H9 (cell line): ENCODE data around the gene HUNK. TPM values are rescaled to one million over a fixed set of nuclear protein-coding genes. Genes with fewer than 3 reads are reported as not detected.

Experiments used
- DNase-seq: peaks from one replicate; pipeline ENCODE4 v3.0.0-alpha.2; 2017
- H2AFZ ChIP-seq: one replicate; pipeline ENCODE4 v1.6.1; 2013; ENCODE audit warnings: mild to moderate bottlenecking, low read length, control low read depth, moderate library complexity
- H2AK5ac ChIP-seq: 2 replicates; pipeline ENCODE4 v1.6.1; 2013; ENCODE audit warnings: low read length, control low read depth, mixed read lengths; ENCODE audit not compliant: insufficient read length
- H2BK120ac ChIP-seq: one replicate; pipeline ENCODE4 v1.6.1; 2013; ENCODE audit warnings: low read depth, mild to moderate bottlenecking, low read length, control low read depth, inconsistent platforms; ENCODE audit not compliant: poor library complexity, severe bottlenecking
- H2BK12ac ChIP-seq: 2 replicates; pipeline ENCODE4 v1.6.1; 2013; ENCODE audit warnings: low read length, control low read depth, mixed read lengths, low read depth; ENCODE audit not compliant: insufficient read length
- H2BK15ac ChIP-seq: 2 replicates; pipeline ENCODE4 v1.6.1; 2013; ENCODE audit warnings: low read depth, low read length, control low read depth
- H2BK20ac ChIP-seq: one replicate; pipeline ENCODE4 v1.6.1; 2013; ENCODE audit warnings: low read depth, mild to moderate bottlenecking, low read length, control low read depth, inconsistent platforms; ENCODE audit not compliant: poor library complexity, severe bottlenecking
- H2BK5ac ChIP-seq: 2 replicates; pipeline ENCODE4 v1.6.1; 2013; ENCODE audit warnings: low read length, control low read depth, mixed read lengths; ENCODE audit not compliant: insufficient read length
- H3K14ac ChIP-seq: 2 replicates; pipeline ENCODE4 v1.6.1; 2013; ENCODE audit warnings: low read length, control low read depth; ENCODE audit not compliant: insufficient read depth
- H3K18ac ChIP-seq: 2 replicates; pipeline ENCODE4 v1.6.1; 2013; ENCODE audit warnings: low read depth, mild to moderate bottlenecking, mixed read lengths, low read length, control low read depth; ENCODE audit not compliant: insufficient read length
- H3K23ac ChIP-seq: 2 replicates; pipeline ENCODE4 v1.6.1; 2013; ENCODE audit warnings: low read length, control low read depth, mixed read lengths, low read depth; ENCODE audit not compliant: insufficient read length
- H3K23me2 ChIP-seq: 2 replicates; pipeline ENCODE4 v1.6.1; 2013; ENCODE audit warnings: low read depth, mild to moderate bottlenecking, mixed read lengths, low read length, control low read depth; ENCODE audit not compliant: insufficient read length, poor library complexity, severe bottlenecking
- H3K27ac ChIP-seq: 2 replicates; pipeline ENCODE4 v1.5.1; 2013; ENCODE audit warnings: low read length, control low read depth, mixed read lengths, low read depth; ENCODE audit not compliant: insufficient read length
- H3K27me3 ChIP-seq: 2 replicates; pipeline ENCODE4 v1.6.1; 2013; ENCODE audit warnings: low read length, control low read depth, inconsistent platforms; ENCODE audit not compliant: insufficient read depth
- H3K4ac ChIP-seq: 2 replicates; pipeline ENCODE4 v1.6.1; 2013; ENCODE audit warnings: low read depth, mild to moderate bottlenecking, control low read depth, inconsistent platforms, low read length, moderate library complexity
- H3K4me1 ChIP-seq: 2 replicates; pipeline ENCODE4 v1.6.1; 2013; ENCODE audit warnings: low read length, control low read depth, inconsistent platforms; ENCODE audit not compliant: insufficient read depth
- H3K4me2 ChIP-seq: 2 replicates; pipeline ENCODE4 v1.6.1; 2013; ENCODE audit warnings: low read length, control low read depth, mixed read lengths; ENCODE audit not compliant: insufficient read length, insufficient read depth
- H3K56ac ChIP-seq: 2 replicates; pipeline ENCODE4 v1.6.1; 2013; ENCODE audit warnings: low read depth, mild to moderate bottlenecking, mixed read lengths, low read length, control low read depth; ENCODE audit not compliant: insufficient read length
- H3K79me1 ChIP-seq: 2 replicates; pipeline ENCODE4 v1.6.1; 2013; ENCODE audit warnings: low read depth, mild to moderate bottlenecking, moderate library complexity, low read length, control low read depth, inconsistent platforms; ENCODE audit not compliant: insufficient read depth, poor library complexity, severe bottlenecking
- H3K79me2 ChIP-seq: 2 replicates; pipeline ENCODE4 v1.6.1; 2013; ENCODE audit warnings: low read length, control low read depth, inconsistent platforms; ENCODE audit not compliant: insufficient read depth
- H3K9ac ChIP-seq: 2 replicates; pipeline ENCODE4 v1.6.1; 2013; ENCODE audit warnings: low read length, control low read depth, mixed read lengths; ENCODE audit not compliant: insufficient read length; ENCODE audit errors: extremely low read depth
- H3K9me3 ChIP-seq: one replicate; pipeline ENCODE4 v1.6.1; 2013; ENCODE audit warnings: low read depth, low read length, inconsistent platforms; ENCODE audit not compliant: control insufficient read depth
- H3T11ph ChIP-seq: one replicate; pipeline ENCODE4 v1.6.1; 2013; ENCODE audit warnings: mild to moderate bottlenecking, low read length, control low read depth, inconsistent platforms
- H4K20me1 ChIP-seq: one replicate; pipeline ENCODE4 v1.6.1; 2013; ENCODE audit not compliant: control insufficient read depth, insufficient read length, insufficient read depth
- H4K5ac ChIP-seq: 2 replicates; pipeline ENCODE4 v1.6.1; 2013; ENCODE audit warnings: low read depth, mild to moderate bottlenecking, mixed read lengths, low read length, control low read depth; ENCODE audit not compliant: insufficient read length
- H4K8ac ChIP-seq: replicated peaks from 2 replicates; pipeline ENCODE4 v1.6.1; 2013; ENCODE audit warnings: low read length, control low read depth, mixed read lengths, low read depth; ENCODE audit not compliant: insufficient read length
- H4K91ac ChIP-seq: 2 replicates; pipeline ENCODE4 v1.6.1; 2013; ENCODE audit warnings: low read depth, mild to moderate bottlenecking, moderate library complexity, mixed read lengths, low read length, control low read depth; ENCODE audit not compliant: insufficient read length
- H3K27ac Mint-ChIP-seq, 3 experiments: 2 replicates in 2 of 3; 3 replicates in 1 of 3; pipeline ENCODE4 v1.8.0; 2020 to 2021; ENCODE audit warnings: mixed read lengths in 3 of 3, mild to moderate bottlenecking in 1 of 3, moderate library complexity in 1 of 3
- H3K27me3 Mint-ChIP-seq: 2 replicates; pipeline ENCODE4 v1.8.0; 2021; ENCODE audit warnings: low read depth, mild to moderate bottlenecking, moderate library complexity, mixed read lengths
- H3K36me3 Mint-ChIP-seq, 3 experiments: 2 replicates in 2 of 3; 3 replicates in 1 of 3; pipeline ENCODE4 v1.8.0; 2020 to 2021; ENCODE audit warnings: low read depth in 3 of 3, mixed read lengths in 3 of 3; ENCODE audit not compliant: insufficient read depth in 1 of 3
- H3K4me1 Mint-ChIP-seq, 2 experiments: 2 replicates each; pipeline ENCODE4 v1.8.0; 2020; ENCODE audit warnings: mixed read lengths in 2 of 2
- H3K4me3 Mint-ChIP-seq, 2 experiments: 2 replicates in 1 of 2; 3 replicates in 1 of 2; pipeline ENCODE4 v1.8.0; 2020 to 2021; ENCODE audit warnings: mild to moderate bottlenecking in 2 of 2, mixed read lengths in 2 of 2, moderate library complexity in 1 of 2
- H3K9me3 Mint-ChIP-seq, 2 experiments: 2 replicates in 1 of 2; 3 replicates in 1 of 2; pipeline ENCODE4 v1.8.0; 2020; ENCODE audit warnings: mild to moderate bottlenecking in 2 of 2, mixed read lengths in 2 of 2, moderate library complexity in 1 of 2
- CTCF ChIP-seq: fragments of 200-600 bp; sonication (generic); conservative IDR thresholded peaks from 3 replicates; pipeline ENCODE4 v1.8.0; 2021; ENCODE audit warnings: antibody characterized with exemption, mild to moderate bottlenecking
- WGBS: extraction: QIAGEN DNeasy Blood & Tissue Kit; methylation state at CpG from one replicate; pipeline ENCODE4 v1.1.7; 2013; ENCODE audit warnings: missing lambda C conversion rate, low lambda C conversion rate, mixed read lengths; ENCODE audit not compliant: insufficient read length; ENCODE audit errors: extremely low coverage; 5-methylcytosine and 5-hydroxymethylcytosine counted together
- total RNA-seq: library from RNA; stranded (reverse); gene quantifications from 2 replicates; pipeline ENCODE4 v1.2.1, GENCODE V29; 2021

Gene HUNK
- total RNA-seq, 1 experiment from 2014 or later = 5.8 TPM

DNA sequence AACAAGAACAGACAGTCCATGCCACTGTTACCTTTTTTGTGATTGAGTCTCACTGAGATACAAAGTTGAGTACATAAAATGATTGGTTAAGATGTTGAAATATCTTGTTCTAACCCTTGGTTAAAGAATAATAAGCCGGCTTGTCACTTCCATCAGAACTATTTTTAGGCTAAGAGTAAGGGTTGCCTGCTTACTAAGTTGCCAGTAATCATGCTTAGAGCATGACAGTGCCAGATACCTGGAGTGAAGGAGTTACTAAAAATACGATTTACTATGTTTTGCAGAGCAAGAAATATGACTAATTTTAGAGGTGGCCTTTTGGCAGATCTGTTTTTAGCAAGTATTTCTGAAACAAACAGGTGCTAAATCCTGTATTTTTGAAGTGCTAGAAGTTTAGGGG is 6.0 kb downstream of the HUNK start:
- Histone ChIP-seq H2AFZ (no peak overlapping the region), H3K23me2 (peaks cover 6% of the 10 kb centered on the region), H3K9ac (no peak overlapping the region), H4K8ac (no peak overlapping the region), H3K23ac (no peak overlapping the region), H4K5ac (no peak overlapping the region), H3K18ac (no peak overlapping the region), H3K4ac (no peak overlapping the region), H3K14ac (no peak overlapping the region), H3T11ph (no peak overlapping the region), H2BK12ac (no peak overlapping the region), H3K79me2 (no peaks in the 10 kb centered on the region), H4K20me1 (no peaks in the 10 kb centered on the region), H3K56ac (no peak overlapping the region), H2AK5ac (no peak overlapping the region), H2BK5ac (no peak overlapping the region), H3K27me3 (no peaks in the 10 kb centered on the region; the same call in 1 of the 2 replicates), H2BK15ac (no peak overlapping the region), H3K79me1 (peaks cover 2% of the 10 kb centered on the region), H2BK20ac (no peak overlapping the region), H2BK120ac (no peak overlapping the region), H3K4me2 (no peak overlapping the region), H4K91ac (no peak overlapping the region), H3K9me3 (no peaks in the 10 kb centered on the region), H3K4me1 (no peaks in the 10 kb centered on the region; the same call in 1 of the 2 replicates), H3K27ac (no peak overlapping the region)
- no peak for TF ChIP-seq CTCF
- Mint-ChIP-seq H3K4me1 (peaks cover 30 to 48% of the 10 kb centered on the region in 2 experiments), H3K27me3 (peaks cover 17% of the 10 kb centered on the region), H3K27ac (no peak overlapping the region), H3K9me3 (peaks cover 0 to 5% of the 10 kb centered on the region in 2 experiments; a peak in 3 of 5 replicates), H3K4me3 (no peak overlapping the region), H3K36me3 (peaks cover 0 to 17% (median 0%) of the 10 kb centered on the region in 3 experiments; a peak in 4 of 7 replicates)
- WGBS = no CpG with 5 or more reads among the region's 2 CpGs
- DNase-seq = no peak
